ENCODE results near the gene RTF2.

- TF ChIP-seq CTCF (IDR thresholded peaks at IDR 0.05; ENCODE audit: insufficient read depth, low read depth, low read length) (no peak), EZH2 (IDR thresholded peaks at IDR 0.05; ENCODE audit: insufficient read depth, low read length) (no peak)
These were observed 49.7 kb downstream of the RTF2 start for GRCh38 chr20:56518126-56518525.
